ENCODE results near the gene KCNJ14.

Gene KCNJ14

GRCh38 chr19:48469934-48470680 lies 14.7 kb downstream of the KCNJ14 start:
- H3K4me3 ChIP-seq (replicated peaks; ENCODE audit: low read depth, low read length): peak overlapping the region; percentile 92
- TF ChIP-seq, protein P1, sequence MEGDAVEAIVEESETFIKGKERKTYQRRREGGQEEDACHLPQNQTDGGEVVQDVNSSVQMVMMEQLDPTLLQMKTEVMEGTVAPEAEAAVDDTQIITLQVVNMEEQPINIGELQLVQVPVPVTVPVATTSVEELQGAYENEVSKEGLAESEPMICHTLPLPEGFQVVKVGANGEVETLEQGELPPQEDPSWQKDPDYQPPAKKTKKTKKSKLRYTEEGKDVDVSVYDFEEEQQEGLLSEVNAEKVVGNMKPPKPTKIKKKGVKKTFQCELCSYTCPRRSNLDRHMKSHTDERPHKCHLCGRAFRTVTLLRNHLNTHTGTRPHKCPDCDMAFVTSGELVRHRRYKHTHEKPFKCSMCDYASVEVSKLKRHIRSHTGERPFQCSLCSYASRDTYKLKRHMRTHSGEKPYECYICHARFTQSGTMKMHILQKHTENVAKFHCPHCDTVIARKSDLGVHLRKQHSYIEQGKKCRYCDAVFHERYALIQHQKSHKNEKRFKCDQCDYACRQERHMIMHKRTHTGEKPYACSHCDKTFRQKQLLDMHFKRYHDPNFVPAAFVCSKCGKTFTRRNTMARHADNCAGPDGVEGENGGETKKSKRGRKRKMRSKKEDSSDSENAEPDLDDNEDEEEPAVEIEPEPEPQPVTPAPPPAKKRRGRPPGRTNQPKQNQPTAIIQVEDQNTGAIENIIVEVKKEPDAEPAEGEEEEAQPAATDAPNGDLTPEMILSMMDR (IDR thresholded peaks at IDR 0.05; ENCODE audit: low read length, missing control alignments): no peak
- no peak for DNase-seq (ENCODE audit: low read depth)

DNA sequence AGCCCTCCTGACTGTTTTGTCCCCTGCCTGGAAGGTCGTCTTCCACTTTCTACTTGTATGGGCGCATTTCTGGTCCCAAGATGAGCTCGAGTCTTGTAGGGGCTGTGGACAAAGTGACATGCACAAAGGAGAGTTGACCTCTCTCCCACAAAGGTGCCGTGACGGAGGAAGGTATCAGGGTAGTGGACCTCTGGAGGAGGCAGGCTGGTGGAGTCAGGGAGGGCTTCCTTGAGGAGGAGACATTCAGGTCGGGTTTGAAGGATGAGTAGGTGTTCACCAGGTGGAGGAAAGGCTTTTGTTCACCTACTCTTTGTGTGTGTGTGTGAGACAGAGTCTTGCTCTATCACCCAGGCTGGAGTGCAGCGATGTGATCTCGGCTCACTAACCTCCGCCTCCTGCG lies 15.5 kb downstream of the KCNJ14 start:
- DNase-seq (ENCODE audit: low read depth): no peak
- TF ChIP-seq, protein P1 (IDR thresholded peaks at IDR 0.05; ENCODE audit: low read length, missing control alignments): no peak
- no peak overlapping the region for H3K4me3 ChIP-seq (replicated peaks; ENCODE audit: low read depth, low read length)

GRCh38 chr19:48471836-48472235 lies 16.5 kb downstream of the KCNJ14 start:
- H3K4me3 ChIP-seq (replicated peaks; ENCODE audit: low read depth, low read length): no peak overlapping the region
- TF ChIP-seq, protein P1 (IDR thresholded peaks at IDR 0.05; ENCODE audit: low read length, missing control alignments): no peak
- DNase-seq (ENCODE audit: low read depth): no peak

- TF ChIP-seq, protein P1 (IDR thresholded peaks at IDR 0.05; ENCODE audit: low read length, missing control alignments): no peak
- no peak for DNase-seq (ENCODE audit: low read depth)
- no peak overlapping the region for H3K4me3 ChIP-seq (replicated peaks; ENCODE audit: low read depth, low read length)
These were observed 18.0 kb downstream of the KCNJ14 start for GRCh38 chr19:48473161-48473966.

DNA sequence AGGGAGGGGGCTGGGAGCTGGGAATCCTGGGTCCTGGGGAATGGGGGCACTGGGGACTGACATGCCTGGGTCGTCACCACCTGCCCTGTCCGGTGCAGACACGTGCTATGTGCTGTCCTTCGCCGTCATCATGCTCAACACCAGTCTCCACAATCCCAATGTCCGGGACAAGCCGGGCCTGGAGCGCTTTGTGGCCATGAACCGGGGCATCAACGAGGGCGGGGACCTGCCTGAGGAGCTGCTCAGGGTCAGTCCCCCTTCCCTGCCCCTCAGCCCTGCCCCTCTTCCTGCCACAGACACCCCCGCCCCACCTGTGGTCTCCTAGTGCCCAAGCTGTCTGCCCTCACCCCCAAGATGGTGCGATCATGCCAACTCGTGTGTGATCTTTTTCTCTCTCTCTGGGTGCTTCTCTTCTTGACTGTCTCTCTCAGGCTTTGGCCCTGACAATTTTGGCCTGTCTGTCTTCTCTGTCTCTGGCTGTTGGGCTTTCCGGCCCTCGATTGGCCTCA lies 18.8 kb downstream of the KCNJ14 start:
- DNase-seq (ENCODE audit: low read depth): no peak
- no peak overlapping the region for H3K4me3 ChIP-seq (replicated peaks; ENCODE audit: low read depth, low read length)
- TF ChIP-seq, protein P1 (IDR thresholded peaks at IDR 0.05; ENCODE audit: low read length, missing control alignments): no peak

DNA sequence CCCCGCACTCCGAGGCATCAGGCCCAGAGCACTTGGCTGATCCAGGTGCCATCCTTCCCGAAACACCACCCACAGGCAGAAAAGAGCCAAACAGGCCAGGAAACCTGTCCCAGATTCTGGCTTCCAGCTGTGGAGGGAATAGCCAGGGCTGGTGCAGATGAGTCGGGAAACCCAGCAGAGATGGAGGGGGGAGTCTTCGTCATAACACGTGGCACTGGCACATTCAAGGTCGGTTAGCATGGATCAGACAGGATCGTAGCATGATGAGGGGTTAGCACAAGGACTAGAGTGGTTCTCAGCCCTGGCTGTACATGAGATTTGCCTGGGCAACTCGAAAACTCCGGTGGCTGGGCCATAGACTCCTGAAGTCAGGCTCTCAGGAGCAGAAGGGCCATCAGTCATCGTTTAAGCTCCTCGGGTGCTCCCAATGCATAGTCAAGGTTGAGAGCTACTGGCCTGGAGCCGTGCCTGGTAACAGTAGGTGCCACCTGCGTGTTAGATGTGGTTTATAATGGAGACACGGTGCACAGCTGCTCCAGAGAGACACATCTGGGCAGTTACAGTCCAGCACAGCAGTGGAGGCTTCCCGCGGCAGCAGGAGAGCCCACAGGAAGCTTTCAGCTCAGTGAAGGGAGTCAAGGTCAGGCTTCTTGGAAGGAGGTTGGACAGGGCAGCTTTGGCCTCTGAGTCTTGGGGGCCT lies 20.1 kb downstream of the KCNJ14 start:
- no peak for DNase-seq (ENCODE audit: low read depth)
- H3K4me3 ChIP-seq (replicated peaks; ENCODE audit: low read depth, low read length): no peak overlapping the region
- TF ChIP-seq, protein P1 (IDR thresholded peaks at IDR 0.05; ENCODE audit: low read length, missing control alignments): no peak

Data from fibroblast of pulmonary artery (primary cell).